ENCODE data around the gene ITFG2.

DNA sequence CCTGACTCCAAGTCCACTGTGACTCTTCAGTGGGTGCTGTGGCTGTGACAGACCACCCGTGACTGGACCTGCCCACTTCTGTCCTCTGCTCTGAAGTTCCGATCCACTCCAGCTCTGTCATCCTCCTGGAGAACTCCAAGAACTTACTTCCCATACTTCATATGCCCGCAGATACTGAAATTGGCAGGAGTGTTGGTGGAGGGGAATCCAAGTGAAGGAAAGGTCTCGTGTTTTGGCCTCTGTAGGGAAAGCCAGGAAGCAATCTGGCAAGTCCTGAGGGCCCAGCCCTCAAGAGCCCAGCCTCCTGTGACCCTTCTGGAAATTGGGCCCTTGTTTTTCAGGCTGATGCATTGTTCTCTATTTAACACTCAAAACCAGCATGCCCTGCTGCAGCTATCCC lies 40.1 kb upstream of the ITFG2 start:
- TF ChIP-seq, protein P1, sequence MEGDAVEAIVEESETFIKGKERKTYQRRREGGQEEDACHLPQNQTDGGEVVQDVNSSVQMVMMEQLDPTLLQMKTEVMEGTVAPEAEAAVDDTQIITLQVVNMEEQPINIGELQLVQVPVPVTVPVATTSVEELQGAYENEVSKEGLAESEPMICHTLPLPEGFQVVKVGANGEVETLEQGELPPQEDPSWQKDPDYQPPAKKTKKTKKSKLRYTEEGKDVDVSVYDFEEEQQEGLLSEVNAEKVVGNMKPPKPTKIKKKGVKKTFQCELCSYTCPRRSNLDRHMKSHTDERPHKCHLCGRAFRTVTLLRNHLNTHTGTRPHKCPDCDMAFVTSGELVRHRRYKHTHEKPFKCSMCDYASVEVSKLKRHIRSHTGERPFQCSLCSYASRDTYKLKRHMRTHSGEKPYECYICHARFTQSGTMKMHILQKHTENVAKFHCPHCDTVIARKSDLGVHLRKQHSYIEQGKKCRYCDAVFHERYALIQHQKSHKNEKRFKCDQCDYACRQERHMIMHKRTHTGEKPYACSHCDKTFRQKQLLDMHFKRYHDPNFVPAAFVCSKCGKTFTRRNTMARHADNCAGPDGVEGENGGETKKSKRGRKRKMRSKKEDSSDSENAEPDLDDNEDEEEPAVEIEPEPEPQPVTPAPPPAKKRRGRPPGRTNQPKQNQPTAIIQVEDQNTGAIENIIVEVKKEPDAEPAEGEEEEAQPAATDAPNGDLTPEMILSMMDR (IDR thresholded peaks at IDR 0.05) = no peak
- TF ChIP-seq FOXK1 (CRISPR knock-in tag; IDR thresholded peaks at IDR 0.05) (no peak), ZNF423 (CRISPR knock-in tag; IDR thresholded peaks at IDR 0.05) (no peak), ZNF317 (CRISPR knock-in tag; IDR thresholded peaks at IDR 0.05; ENCODE audit: borderline replicate concordance, low read depth) (no peak), ZNF121 (CRISPR knock-in tag; IDR thresholded peaks at IDR 0.05) (no peak), ZNF416 (CRISPR knock-in tag; IDR thresholded peaks at IDR 0.05) (no peak), TP53 (CRISPR knock-in tag; IDR thresholded peaks at IDR 0.05) (no peak)
- TF ChIP-seq, protein P2, sequence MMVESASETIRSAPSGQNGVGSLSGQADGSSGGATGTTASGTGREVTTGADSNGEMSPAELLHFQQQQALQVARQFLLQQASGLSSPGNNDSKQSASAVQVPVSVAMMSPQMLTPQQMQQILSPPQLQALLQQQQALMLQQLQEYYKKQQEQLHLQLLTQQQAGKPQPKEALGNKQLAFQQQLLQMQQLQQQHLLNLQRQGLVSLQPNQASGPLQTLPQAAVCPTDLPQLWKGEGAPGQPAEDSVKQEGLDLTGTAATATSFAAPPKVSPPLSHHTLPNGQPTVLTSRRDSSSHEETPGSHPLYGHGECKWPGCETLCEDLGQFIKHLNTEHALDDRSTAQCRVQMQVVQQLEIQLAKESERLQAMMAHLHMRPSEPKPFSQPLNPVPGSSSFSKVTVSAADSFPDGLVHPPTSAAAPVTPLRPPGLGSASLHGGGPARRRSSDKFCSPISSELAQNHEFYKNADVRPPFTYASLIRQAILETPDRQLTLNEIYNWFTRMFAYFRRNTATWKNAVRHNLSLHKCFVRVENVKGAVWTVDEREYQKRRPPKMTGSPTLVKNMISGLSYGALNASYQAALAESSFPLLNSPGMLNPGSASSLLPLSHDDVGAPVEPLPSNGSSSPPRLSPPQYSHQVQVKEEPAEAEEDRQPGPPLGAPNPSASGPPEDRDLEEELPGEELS (CRISPR knock-in tag; IDR thresholded peaks at IDR 0.05) = no peak
- TF ChIP-seq, protein P3, sequence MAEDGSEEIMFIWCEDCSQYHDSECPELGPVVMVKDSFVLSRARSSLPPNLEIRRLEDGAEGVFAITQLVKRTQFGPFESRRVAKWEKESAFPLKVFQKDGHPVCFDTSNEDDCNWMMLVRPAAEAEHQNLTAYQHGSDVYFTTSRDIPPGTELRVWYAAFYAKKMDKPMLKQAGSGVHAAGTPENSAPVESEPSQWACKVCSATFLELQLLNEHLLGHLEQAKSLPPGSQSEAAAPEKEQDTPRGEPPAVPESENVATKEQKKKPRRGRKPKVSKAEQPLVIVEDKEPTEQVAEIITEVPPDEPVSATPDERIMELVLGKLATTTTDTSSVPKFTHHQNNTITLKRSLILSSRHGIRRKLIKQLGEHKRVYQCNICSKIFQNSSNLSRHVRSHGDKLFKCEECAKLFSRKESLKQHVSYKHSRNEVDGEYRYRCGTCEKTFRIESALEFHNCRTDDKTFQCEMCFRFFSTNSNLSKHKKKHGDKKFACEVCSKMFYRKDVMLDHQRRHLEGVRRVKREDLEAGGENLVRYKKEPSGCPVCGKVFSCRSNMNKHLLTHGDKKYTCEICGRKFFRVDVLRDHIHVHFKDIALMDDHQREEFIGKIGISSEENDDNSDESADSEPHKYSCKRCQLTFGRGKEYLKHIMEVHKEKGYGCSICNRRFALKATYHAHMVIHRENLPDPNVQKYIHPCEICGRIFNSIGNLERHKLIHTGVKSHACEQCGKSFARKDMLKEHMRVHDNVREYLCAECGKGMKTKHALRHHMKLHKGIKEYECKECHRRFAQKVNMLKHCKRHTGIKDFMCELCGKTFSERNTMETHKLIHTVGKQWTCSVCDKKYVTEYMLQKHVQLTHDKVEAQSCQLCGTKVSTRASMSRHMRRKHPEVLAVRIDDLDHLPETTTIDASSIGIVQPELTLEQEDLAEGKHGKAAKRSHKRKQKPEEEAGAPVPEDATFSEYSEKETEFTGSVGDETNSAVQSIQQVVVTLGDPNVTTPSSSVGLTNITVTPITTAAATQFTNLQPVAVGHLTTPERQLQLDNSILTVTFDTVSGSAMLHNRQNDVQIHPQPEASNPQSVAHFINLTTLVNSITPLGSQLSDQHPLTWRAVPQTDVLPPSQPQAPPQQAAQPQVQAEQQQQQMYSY (CRISPR knock-in tag; IDR thresholded peaks at IDR 0.05) = no peak
- TF ChIP-seq, protein P4, sequence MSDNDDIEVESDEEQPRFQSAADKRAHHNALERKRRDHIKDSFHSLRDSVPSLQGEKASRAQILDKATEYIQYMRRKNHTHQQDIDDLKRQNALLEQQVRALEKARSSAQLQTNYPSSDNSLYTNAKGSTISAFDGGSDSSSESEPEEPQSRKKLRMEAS (CRISPR knock-in tag; IDR thresholded peaks at IDR 0.05) = no peak
- TF ChIP-seq, protein P5, sequence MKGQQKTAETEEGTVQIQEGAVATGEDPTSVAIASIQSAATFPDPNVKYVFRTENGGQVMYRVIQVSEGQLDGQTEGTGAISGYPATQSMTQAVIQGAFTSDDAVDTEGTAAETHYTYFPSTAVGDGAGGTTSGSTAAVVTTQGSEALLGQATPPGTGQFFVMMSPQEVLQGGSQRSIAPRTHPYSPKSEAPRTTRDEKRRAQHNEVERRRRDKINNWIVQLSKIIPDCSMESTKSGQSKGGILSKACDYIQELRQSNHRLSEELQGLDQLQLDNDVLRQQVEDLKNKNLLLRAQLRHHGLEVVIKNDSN (CRISPR knock-in tag; IDR thresholded peaks at IDR 0.05) = no peak

Measured in WTC11 (cell line).